Measurements from ENCODE around the gene SH3RF3. TPM values are rescaled to one million over a fixed set of nuclear protein-coding genes. Genes with fewer than 3 reads are reported as not detected.

Gene SH3RF3
- total and polyA plus RNA-seq, 12 donors, result 0.72 to 19.1 (median 12.2) TPM

DNA sequence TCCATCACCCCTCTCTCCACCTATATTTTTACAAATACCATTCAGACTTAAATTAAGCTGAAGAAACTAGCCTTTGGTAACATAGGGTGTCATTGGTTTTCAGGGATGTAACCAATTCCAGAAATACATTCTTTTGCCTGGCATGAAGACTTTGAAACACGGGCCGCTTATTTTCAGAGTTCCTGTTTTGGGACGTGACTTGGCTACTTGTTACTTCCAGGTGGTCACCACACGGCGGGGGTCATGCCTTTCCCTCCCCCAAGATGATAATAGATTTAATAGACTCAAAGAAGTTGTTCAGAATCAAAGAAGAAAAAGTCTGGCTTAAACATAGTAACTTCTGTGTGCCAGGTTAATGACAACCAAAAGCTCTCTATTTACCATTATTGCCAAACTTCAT is 374.2 kb downstream of the SH3RF3 start:
- Histone ChIP-seq H3K27ac (no peak overlapping the region), H3K4me3 (no peak overlapping the region), H3K27me3 (no peaks in the 10 kb centered on the region), H3K9me3 (replicated peaks in 1 of 3) (no peaks in the 10 kb centered on the region), H3K4me1 (replicated peaks in 1 of 2) (no peaks in the 10 kb centered on the region), H3K36me3 (replicated peaks in 1 of 2) (no peaks in the 10 kb centered on the region)
- no peak for TF ChIP-seq POLR2A (IDR thresholded peaks at IDR 0.05)
- TF ChIP-seq, protein P1, sequence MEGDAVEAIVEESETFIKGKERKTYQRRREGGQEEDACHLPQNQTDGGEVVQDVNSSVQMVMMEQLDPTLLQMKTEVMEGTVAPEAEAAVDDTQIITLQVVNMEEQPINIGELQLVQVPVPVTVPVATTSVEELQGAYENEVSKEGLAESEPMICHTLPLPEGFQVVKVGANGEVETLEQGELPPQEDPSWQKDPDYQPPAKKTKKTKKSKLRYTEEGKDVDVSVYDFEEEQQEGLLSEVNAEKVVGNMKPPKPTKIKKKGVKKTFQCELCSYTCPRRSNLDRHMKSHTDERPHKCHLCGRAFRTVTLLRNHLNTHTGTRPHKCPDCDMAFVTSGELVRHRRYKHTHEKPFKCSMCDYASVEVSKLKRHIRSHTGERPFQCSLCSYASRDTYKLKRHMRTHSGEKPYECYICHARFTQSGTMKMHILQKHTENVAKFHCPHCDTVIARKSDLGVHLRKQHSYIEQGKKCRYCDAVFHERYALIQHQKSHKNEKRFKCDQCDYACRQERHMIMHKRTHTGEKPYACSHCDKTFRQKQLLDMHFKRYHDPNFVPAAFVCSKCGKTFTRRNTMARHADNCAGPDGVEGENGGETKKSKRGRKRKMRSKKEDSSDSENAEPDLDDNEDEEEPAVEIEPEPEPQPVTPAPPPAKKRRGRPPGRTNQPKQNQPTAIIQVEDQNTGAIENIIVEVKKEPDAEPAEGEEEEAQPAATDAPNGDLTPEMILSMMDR (IDR thresholded peaks at IDR 0.05), result no peak
- intact Hi-C loops (cut with DNase I), result no loop called here
- no peak for DNase-seq
- 72 to 85% (median 79%) methylated on average over 5 of the region's 5 CpGs for WGBS, 4 donors

DNA sequence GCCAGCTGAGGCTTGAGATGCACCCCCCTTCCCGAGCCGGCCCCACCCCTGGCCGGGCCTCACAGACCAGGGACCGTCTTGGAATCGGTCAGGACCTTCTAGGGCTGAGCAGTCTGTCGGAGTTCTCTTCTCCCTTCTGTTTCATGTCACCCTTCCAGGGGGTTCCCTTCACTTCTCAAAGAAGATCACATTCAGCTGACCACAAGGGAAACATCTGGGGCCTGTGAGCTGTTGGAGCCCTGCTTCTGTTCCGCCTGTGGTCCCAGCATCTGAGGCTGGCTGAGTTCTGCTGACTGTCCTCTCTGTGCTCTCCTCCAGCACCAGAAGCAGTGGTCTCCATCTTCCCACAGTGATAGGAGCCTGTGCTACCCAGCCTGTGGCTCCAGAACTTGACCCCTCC is 378.2 kb downstream of the SH3RF3 start:
- TF ChIP-seq, protein P1 (IDR thresholded peaks at IDR 0.05), result no peak
- no peak for TF ChIP-seq POLR2A (IDR thresholded peaks at IDR 0.05)
- Histone ChIP-seq H3K27ac (no peak overlapping the region), H3K4me3 (no peak overlapping the region), H3K36me3 (replicated peaks in 1 of 2) (no peaks in the 10 kb centered on the region), H3K27me3 (no peaks in the 10 kb centered on the region), H3K4me1 (replicated peaks in 1 of 2) (no peaks in the 10 kb centered on the region), H3K9me3 (replicated peaks in 1 of 3) (no peaks in the 10 kb centered on the region)
- intact Hi-C loops (cut with DNase I), result no loop called here
- no peak for DNase-seq
- 60 to 76% (median 73%) methylated on average over 5 to 7 of the region's 7 CpGs for WGBS, 4 donors

DNA sequence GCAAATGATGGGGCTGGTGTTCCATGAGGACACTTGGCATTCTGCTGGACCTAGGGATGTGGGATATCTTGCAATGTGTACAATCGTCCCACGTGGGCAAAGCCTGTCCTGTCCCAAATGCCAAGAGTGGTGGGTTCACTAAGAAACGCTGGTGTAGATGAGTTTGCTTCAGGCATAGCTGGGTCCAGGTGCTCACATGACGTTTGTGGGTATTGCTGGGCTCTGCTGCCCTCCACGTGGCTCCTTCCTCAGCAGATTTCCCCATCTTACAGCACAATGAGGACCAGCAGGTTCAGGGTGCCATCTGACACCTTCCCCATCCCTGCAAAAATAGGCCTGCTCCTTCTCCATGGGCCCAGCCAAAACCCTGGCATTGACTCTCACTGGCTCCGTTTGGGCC is 378.8 kb downstream of the SH3RF3 start:
- WGBS, 4 donors, result 64 to 73% (median 68%) methylated on average over 3 to 6 of the region's 6 CpGs
- no peak for TF ChIP-seq POLR2A (IDR thresholded peaks at IDR 0.05)
- TF ChIP-seq, protein P1 (IDR thresholded peaks at IDR 0.05), result no peak
- no peaks in the 10 kb centered on the region for H3K27me3 ChIP-seq
- no peak for DNase-seq
- H3K36me3 ChIP-seq (replicated peaks in 1 of 2), result no peaks in the 10 kb centered on the region
- H3K9me3 ChIP-seq (replicated peaks in 1 of 3), result no peaks in the 10 kb centered on the region
- H3K4me1 ChIP-seq (replicated peaks in 1 of 2), result no peaks in the 10 kb centered on the region
- H3K4me3 ChIP-seq, result no peak overlapping the region
- H3K27ac ChIP-seq, result no peak overlapping the region
- intact Hi-C loops (cut with DNase I), result no loop called here

DNA sequence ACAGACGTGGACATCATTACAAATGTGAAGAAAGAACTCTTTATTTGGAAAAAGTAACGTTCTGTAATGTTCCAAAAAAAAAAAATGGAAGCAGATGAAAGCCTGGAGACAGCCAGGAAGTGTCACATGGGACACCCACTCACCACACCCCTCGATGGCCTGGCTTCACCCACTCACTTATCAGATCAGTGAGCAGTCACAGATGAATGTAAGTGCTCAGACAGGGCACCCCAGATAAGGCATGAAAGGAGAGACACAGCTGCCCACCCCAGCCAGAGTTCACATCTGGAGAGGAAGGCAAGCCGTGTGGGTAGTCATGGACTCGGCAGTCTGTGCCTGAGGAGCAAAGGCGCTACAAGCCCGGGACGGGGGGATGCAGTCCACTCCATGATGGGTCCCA is 379.6 kb downstream of the SH3RF3 start:
- Histone ChIP-seq H3K27ac (no peak overlapping the region), H3K9me3 (replicated peaks in 1 of 3) (no peaks in the 10 kb centered on the region), H3K36me3 (replicated peaks in 1 of 2) (no peaks in the 10 kb centered on the region), H3K4me3 (no peak overlapping the region), H3K4me1 (replicated peaks in 1 of 2) (no peaks in the 10 kb centered on the region), H3K27me3 (no peaks in the 10 kb centered on the region)
- TF ChIP-seq, protein P1 (IDR thresholded peaks at IDR 0.05), result no peak
- TF ChIP-seq POLR2A (IDR thresholded peaks at IDR 0.05), result no peak
- WGBS, 4 donors, result 69 to 78% (median 73%) methylated on average over 7 to 8 of the region's 8 CpGs
- no peak for DNase-seq
- intact Hi-C loops (cut with DNase I), result no loop called here

All from adrenal gland (tissue), 12 donors.